PC-3 (cell line): ENCODE data around the gene VIPR2. TPM values are rescaled to one million over a fixed set of nuclear protein-coding genes. Genes with fewer than 3 reads are reported as not detected.

Experiments
- ATAC-seq: fragments of 200-7000 bp; cut with Tn5 transposase; 2 replicates; pipeline ENCODE4 v1.9.1; 2020; ENCODE audit warnings: mild to moderate bottlenecking, moderate library complexity
- BruUV-seq: library from RNA; stranded (reverse); fragments of 400-500 nt; replicated peaks from 2 replicates; lab custom pipeline; 2021; lab: Mats Ljungman, UMichigan
- CTCF ChIA-PET: fragments of 300-600 bp; sonication (Branson Sonifier 250); formaldehyde crosslinking; loops from one replicate; lab custom pipeline; 2022; ENCODE audit warnings: antibody characterized with exemption; lab: Charles Lee
- POLR2A ChIA-PET: fragments of 300-600 bp; sonication (Branson Sonifier 250); formaldehyde crosslinking; loops from one replicate; lab custom pipeline; 2022; ENCODE audit warnings: antibody characterized with exemption; ENCODE audit not compliant: unreplicated experiment; lab: Charles Lee
- DNase-seq: peaks from one replicate; pipeline ENCODE4 v3.0.0-alpha.2; 2015
- H2AFZ ChIP-seq: fragments of 300-600 bp; sonication (generic); 2 replicates; pipeline ENCODE4 v1.6.0; 2016; ENCODE audit warnings: antibody characterized with exemption, low read length
- H3F3A ChIP-seq: fragments of 300-600 bp; sonication (generic); one replicate; pipeline ENCODE4 v1.6.0; 2017; ENCODE audit warnings: antibody characterized with exemption, low read length, control low read depth, mild to moderate bottlenecking; ENCODE audit not compliant: unreplicated experiment
- H3K27ac ChIP-seq: fragments of 300-600 bp; sonication (generic); 2 replicates; pipeline ENCODE4 v1.5.1; 2016; ENCODE audit warnings: mild to moderate bottlenecking, low read length
- H3K27me3 ChIP-seq: fragments of 300-600 bp; sonication (generic); 2 replicates; pipeline ENCODE4 v1.6.1; 2016; ENCODE audit warnings: low read length, mixed read lengths
- H3K36me3 ChIP-seq: fragments of 300-600 bp; sonication (generic); 2 replicates; pipeline ENCODE4 v1.6.1; 2016; ENCODE audit warnings: low read depth, mixed run types, low read length, mixed read lengths
- H3K4me1 ChIP-seq: fragments of 300-600 bp; sonication (generic); 2 replicates; pipeline ENCODE4 v1.5.1; 2016; ENCODE audit warnings: low read length; ENCODE audit not compliant: insufficient read depth
- H3K4me2 ChIP-seq: fragments of 300-600 bp; sonication (generic); 2 replicates; pipeline ENCODE4 v1.6.0; 2016; ENCODE audit warnings: low read length
- H3K4me3 ChIP-seq: fragments of 300-600 bp; sonication (generic); 2 replicates; pipeline ENCODE4 v1.5.1; 2016; ENCODE audit warnings: mild to moderate bottlenecking, low read length, mixed read lengths
- H3K79me2 ChIP-seq: fragments of 300-600 bp; sonication (generic); 2 replicates; pipeline ENCODE4 v1.6.1; 2017; ENCODE audit warnings: low read length, mixed read lengths
- H3K9ac ChIP-seq: fragments of 300-600 bp; sonication (generic); 2 replicates; pipeline ENCODE4 v1.6.0; 2016; ENCODE audit warnings: mild to moderate bottlenecking, low read length
- H3K9me2 ChIP-seq: fragments of 300-600 bp; sonication (generic); replicated peaks from 2 replicates; pipeline ENCODE4 v1.6.1; 2016; ENCODE audit warnings: mixed run types, low read length, mixed read lengths
- H3K9me3 ChIP-seq: fragments of 300-600 bp; sonication (generic); 2 replicates; pipeline ENCODE4 v1.6.1; 2016; ENCODE audit warnings: low read length, mixed read lengths
- H4K20me1 ChIP-seq: fragments of 300-600 bp; sonication (generic); 2 replicates; pipeline ENCODE4 v1.6.1; 2016; ENCODE audit warnings: low read length, mixed read lengths
- CTCF ChIP-seq: fragments of 300-600 bp; sonication (generic); conservative IDR thresholded peaks from 2 replicates; pipeline ENCODE4 v1.5.1; 2017; ENCODE audit warnings: antibody characterized with exemption, low read depth, mild to moderate bottlenecking, low read length
- EZH2 ChIP-seq: fragments of 300-600 bp; sonication (generic); IDR thresholded peaks from one replicate; pipeline ENCODE4 v1.6.1; 2017; ENCODE audit warnings: antibody characterized with exemption, mild to moderate bottlenecking, low read length; ENCODE audit not compliant: unreplicated experiment
- EZH2phosphoT487 ChIP-seq: fragments of 300-600 bp; sonication (generic); IDR thresholded peaks from 2 replicates; pipeline ENCODE4 v1.6.1; 2018; ENCODE audit warnings: mild to moderate bottlenecking, antibody characterized with exemption, low read length, borderline replicate concordance
- intact Hi-C: fragments of 100-400 bp; cut with micrococcal nuclease; formaldehyde crosslinking; loops from 2 replicates; pipeline ENCODE4 v1.9.0; 2023
- total RNA-seq: library from RNA; depleted of rRNA; stranded (reverse); fragments of >200 nt; gene quantifications from 2 replicates; pipeline ENCODE4 v1.2.3, GENCODE V29; 2014

Gene VIPR2
- total RNA-seq, 1 experiment from 2014 or later: not detected

- H2AFZ ChIP-seq: no peak overlapping the region
- no peak for DNase-seq
- no peak overlapping the region for H3K27ac ChIP-seq
- peaks cover 17% of the 10 kb centered on the region for H3K27me3 ChIP-seq
- H3K4me2 ChIP-seq: no peak overlapping the region
- H3K9me3 ChIP-seq: 0 out of 2 replicates have a peak, but pooled peaks cover 6% of the 10 kb centered on the region
- no peaks in the 10 kb centered on the region for H3K9me2 ChIP-seq
- CTCF ChIA-PET: no interaction called here
- H3K36me3 ChIP-seq: no peaks in the 10 kb centered on the region
- POLR2A ChIA-PET: no interaction called here
- no peak for ATAC-seq
- no peaks in the 10 kb centered on the region for H4K20me1 ChIP-seq
- H3K4me3 ChIP-seq: no peak overlapping the region
- intact Hi-C loops: no loop called here
- H3F3A ChIP-seq: no peaks in the 10 kb centered on the region
- TF ChIP-seq EZH2: no peak
- TF ChIP-seq EZH2phosphoT487: no peak
- TF ChIP-seq CTCF: no peak
- no peaks in the 10 kb centered on the region for H3K79me2 ChIP-seq
- BruUV-seq: no TSS peak
- H3K4me1 ChIP-seq: no peaks in the 10 kb centered on the region
- no peak overlapping the region for H3K9ac ChIP-seq
Observed at GRCh38 chr7:159172400-159172799, 27.7 kb upstream of the VIPR2 start.

GRCh38 chr7:159169391-159169790 is 24.7 kb upstream of the VIPR2 start:
- Histone ChIP-seq H2AFZ (no peak overlapping the region), H3K4me3 (no peak overlapping the region), H4K20me1 (no peaks in the 10 kb centered on the region), H3K9me3 (0 out of 2 replicates have a peak, but pooled peaks cover 2% of the 10 kb centered on the region), H3K27me3 (peaks cover 4% of the 10 kb centered on the region; the same call in 1 of the 2 replicates), H3K9me2 (no peaks in the 10 kb centered on the region), H3K79me2 (no peaks in the 10 kb centered on the region), H3K27ac (no peak overlapping the region), H3K36me3 (no peaks in the 10 kb centered on the region), H3K9ac (no peak overlapping the region), H3F3A (no peaks in the 10 kb centered on the region), H3K4me1 (no peaks in the 10 kb centered on the region), H3K4me2 (no peak overlapping the region)
- DNase-seq (no peak), ATAC-seq (no peak)
- no TSS peak for BruUV-seq
- ChIA-PET POLR2A (no interaction called here), CTCF (no interaction called here)
- intact Hi-C loops: no loop called here
- TF ChIP-seq CTCF (no peak), EZH2phosphoT487 (no peak), EZH2 (no peak)

GRCh38 chr7:159167139-159167538 is 22.5 kb upstream of the VIPR2 start:
- TF ChIP-seq EZH2phosphoT487: no peak
- no peak for TF ChIP-seq EZH2
- TF ChIP-seq CTCF: no peak
- H3K9ac ChIP-seq: no peak overlapping the region
- H2AFZ ChIP-seq: no peak overlapping the region
- H3K27ac ChIP-seq: no peak overlapping the region
- no peaks in the 10 kb centered on the region for H3K9me3 ChIP-seq
- no peaks in the 10 kb centered on the region for H3K79me2 ChIP-seq
- DNase-seq (no peak), ATAC-seq (no peak)
- no peak overlapping the region for H3K4me3 ChIP-seq
- CTCF ChIA-PET: no interaction called here
- no peaks in the 10 kb centered on the region for H3K36me3 ChIP-seq
- intact Hi-C loops: no loop called here
- BruUV-seq: no TSS peak
- H3K4me1 ChIP-seq: no peaks in the 10 kb centered on the region
- H4K20me1 ChIP-seq: no peaks in the 10 kb centered on the region
- no peaks in the 10 kb centered on the region for H3K27me3 ChIP-seq
- no peak overlapping the region for H3K4me2 ChIP-seq
- POLR2A ChIA-PET: no interaction called here
- H3F3A ChIP-seq: no peaks in the 10 kb centered on the region
- H3K9me2 ChIP-seq: no peaks in the 10 kb centered on the region
